ENCODE data around the gene NOVA2.

NOVA2 gene

GRCh38 chr19:45889210-45889885, 84.3 kb downstream of the NOVA2 start:
- no peak for DNase-seq (ENCODE audit: low spot score)

DNA sequence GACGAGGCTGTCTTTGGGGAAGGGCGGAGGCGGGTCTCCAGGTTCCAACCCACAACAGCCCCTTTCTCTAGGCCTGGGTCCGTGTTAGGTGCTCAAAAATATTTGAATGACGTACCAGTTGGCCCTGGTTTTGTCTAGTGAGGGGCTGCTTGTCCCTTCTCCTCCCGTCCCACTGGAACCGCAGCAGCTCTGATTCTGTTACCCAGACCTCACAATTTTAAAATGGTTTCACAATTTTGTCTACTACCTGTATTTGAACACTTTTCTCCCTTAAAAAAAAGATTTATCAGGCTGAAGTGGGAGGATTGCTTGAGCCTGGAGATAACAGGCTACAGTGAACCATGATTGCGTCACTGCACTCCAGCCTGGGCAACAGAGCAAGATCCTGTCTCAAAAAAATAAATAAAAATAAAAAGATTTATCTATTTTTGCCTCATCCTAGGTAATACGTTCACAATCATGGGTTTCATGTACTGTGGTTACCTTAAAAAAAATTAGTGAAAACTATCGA, 86.4 kb downstream of the NOVA2 start:
- DNase-seq (ENCODE audit: low spot score), result no peak

- DNase-seq (ENCODE audit: low spot score), result peak; percentile 94
Measured at GRCh38 chr19:45886427-45887199, 87.1 kb downstream of the NOVA2 start.

DNA sequence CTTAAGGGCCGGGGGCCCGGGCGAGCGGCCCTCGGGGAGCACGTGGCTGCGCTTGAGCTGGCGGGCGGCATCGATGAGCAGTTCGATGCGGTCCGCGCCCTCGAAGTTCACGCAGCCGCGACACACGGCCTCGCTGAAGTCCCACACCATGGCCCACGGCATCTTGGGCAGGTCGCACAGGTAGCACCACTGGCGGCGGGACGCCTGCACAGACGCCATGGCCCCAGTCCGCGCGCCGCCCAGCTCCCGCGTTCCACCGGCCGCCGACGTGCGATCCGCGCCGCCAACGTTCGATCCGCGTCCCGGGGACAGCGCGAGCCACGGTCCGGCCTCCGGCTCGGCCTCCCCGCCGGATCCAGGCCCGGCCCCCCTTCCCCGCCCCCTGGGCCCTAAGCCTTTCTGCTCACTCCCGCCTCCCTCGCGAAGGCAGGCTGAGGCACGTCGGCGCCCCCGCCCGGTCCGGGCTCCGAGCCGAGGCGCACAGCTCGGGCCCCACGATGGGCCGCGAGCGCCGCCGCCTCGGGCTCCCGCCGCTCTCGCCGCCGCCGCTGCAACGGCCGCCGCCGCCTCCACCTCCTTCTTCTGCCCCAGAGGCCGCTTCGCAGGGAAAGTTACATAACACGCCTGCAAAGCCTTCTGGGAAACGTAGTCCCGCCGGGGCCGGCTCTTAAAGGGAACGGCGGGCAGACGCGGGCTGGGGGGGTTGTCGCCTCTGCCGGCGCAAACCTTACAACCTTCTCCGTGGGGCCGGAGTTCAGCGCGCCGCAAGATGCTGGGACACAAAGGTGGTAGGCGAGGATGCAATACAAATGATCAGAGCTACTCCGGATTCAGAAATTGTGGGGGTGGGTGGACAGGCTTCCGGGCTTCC, 87.9 kb downstream of the NOVA2 start, which contains the start of gene IRF2BP1:
Gene IRF2BP1, minus strand, starts transcription at position 586 of the 871 bp plus-strand sequence. Its CDS starts 367 bp downstream, at position 219.
- peak; percentile 94 for DNase-seq (ENCODE audit: low spot score)

- DNase-seq (ENCODE audit: low spot score), result no peak
Measured at GRCh38 chr19:45884682-45885555, 88.7 kb downstream of the NOVA2 start.

DNA sequence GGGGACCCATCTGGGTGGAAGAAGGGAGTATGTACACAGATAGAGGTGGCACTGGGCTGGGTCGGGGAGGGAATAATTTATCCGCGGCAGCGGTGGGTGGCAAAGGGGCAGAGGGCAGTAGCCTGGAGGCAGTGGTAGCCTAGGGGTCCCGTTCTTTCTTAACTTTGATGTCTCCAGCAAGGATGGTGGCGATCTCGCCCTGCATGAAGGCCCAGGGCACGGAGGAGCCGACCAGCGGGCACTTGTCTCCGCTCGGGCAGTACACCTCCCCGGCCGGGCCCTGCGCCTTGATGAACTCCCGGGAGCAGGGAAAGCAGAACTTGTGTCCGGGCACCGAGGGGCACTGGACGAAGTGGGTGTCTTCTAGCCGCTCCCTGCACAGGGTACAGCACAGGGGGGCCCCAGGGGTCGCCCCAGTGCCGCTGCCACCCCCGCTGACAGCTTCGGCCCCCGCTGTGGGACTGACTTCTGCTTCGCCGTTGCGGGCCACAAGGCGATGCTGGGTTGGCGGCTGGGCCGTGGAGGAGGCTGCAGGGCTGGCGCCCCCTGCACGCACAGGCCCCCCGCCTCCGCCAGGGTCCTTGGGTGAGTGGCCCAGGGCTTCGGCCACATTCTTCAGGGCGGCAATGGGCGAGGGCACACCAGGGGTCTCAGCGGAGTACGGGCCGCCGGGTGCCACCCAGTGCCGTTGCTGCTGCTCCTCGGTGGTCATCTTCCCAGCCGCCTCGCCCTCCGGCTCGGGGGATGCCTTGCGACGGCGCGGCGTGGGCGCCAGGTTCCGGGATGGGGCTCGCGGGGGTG, 89.6 kb downstream of the NOVA2 start:
- DNase-seq (ENCODE audit: low spot score), result no peak

Measured in putamen (tissue), 1 donor.